Measurements from ENCODE around the gene HOXB3.
"Not testable (repeated sequence)": the region's sequence is repeated elsewhere in the genome, so short reads cannot be mapped to it uniquely, and the experiment has no call there.

HOXB3 gene

GRCh38 chr17:48541577-48542113 lies 48.4 kb downstream of the HOXB3 start:
- DNase-seq = no peak

GRCh38 chr17:48541036-48541576 lies 48.9 kb downstream of the HOXB3 start:
- DNase-seq = no peak

- no peak for DNase-seq
Observed at GRCh38 chr17:48540213-48540612, 49.8 kb downstream of the HOXB3 start.

GRCh38 chr17:48539177-48539576 lies 50.9 kb downstream of the HOXB3 start:
- no peak for DNase-seq

GRCh38 chr17:48537316-48537715 lies 52.7 kb downstream of the HOXB3 start:
- DNase-seq = no peak

- not testable (repeated sequence) for DNase-seq
Observed at GRCh38 chr17:48535793-48536559, 54.1 kb downstream of the HOXB3 start.

- no peak for DNase-seq
Observed at GRCh38 chr17:48532261-48532660, 57.8 kb downstream of the HOXB3 start.

GRCh38 chr17:48530887-48531272 lies 59.2 kb downstream of the HOXB3 start, which contains the start of gene HOXB1:
Gene HOXB1 (minus strand): TSS chr17:48531011. CDS start chr17:48530904, 107 bp downstream.
- no peak for DNase-seq

GRCh38 chr17:48530208-48530886 lies 59.7 kb downstream of the HOXB3 start:
- DNase-seq = no peak

- DNase-seq = no peak
Observed at GRCh38 chr17:48529683-48530009, 60.4 kb downstream of the HOXB3 start.

- no peak for DNase-seq
Observed at GRCh38 chr17:48528936-48529682, 60.9 kb downstream of the HOXB3 start.

- no peak for DNase-seq
Observed at GRCh38 chr17:48528153-48528935, 61.7 kb downstream of the HOXB3 start.

GRCh38 chr17:48527547-48527932 lies 62.5 kb downstream of the HOXB3 start:
- no peak for DNase-seq

GRCh38 chr17:48526608-48527546 lies 63.2 kb downstream of the HOXB3 start:
- DNase-seq = no peak

GRCh38 chr17:48523010-48523409 lies 67.0 kb downstream of the HOXB3 start:
- DNase-seq = no peak

- no peak for DNase-seq
Observed at GRCh38 chr17:48522031-48522653, 67.9 kb downstream of the HOXB3 start.

GRCh38 chr17:48520631-48521079 lies 69.4 kb downstream of the HOXB3 start:
- DNase-seq = no peak

GRCh38 chr17:48519427-48519826 lies 70.6 kb downstream of the HOXB3 start:
- DNase-seq = no peak

GRCh38 chr17:48517478-48517877 lies 72.6 kb downstream of the HOXB3 start:
- no peak for DNase-seq

All from activated T-cell treated with anti-CD3 and anti-CD28 coated beads for 4 hours (primary cell).